Spleen (tissue), 7 donors: ENCODE data around the gene TMEM41B.

ENCODE experiments used
- CTCF ChIP-seq, 11 experiments: fragments of 200-600 bp in 7 of 11; fragments of 450-650 bp in 4 of 11; sonication (generic) in 4 of 11; IDR thresholded peaks in 8 of 11; conservative IDR thresholded peaks in 3 of 11; 1 replicate in 7 of 11; 2 replicates in 4 of 11; pipeline versions ENCODE4 v1.4.0 to v1.8.0; 2016 to 2021; ENCODE audit warnings: antibody characterized with exemption in 11 of 11, inconsistent platforms in 4 of 11, mild to moderate bottlenecking in 1 of 11
- POLR2A ChIP-seq, 3 donors: fragments of 450-650 bp; IDR thresholded peaks; one replicate each; pipeline ENCODE4 v1.5.1; 2017; ENCODE audit warnings: antibody characterized with exemption in 3 of 3, mild to moderate bottlenecking in 1 of 3
- donor health status: DM: no; HTN: no; CAD: no; lungs with moderate emphysema.
- donor health status: DM: no; HTN: no; CAD: no.
- donor health status: DM: no; HTN: no; CAD: no.

GRCh38 chr11:9341638-9342178 lies 27.3 kb upstream of the TMEM41B start:
- TF ChIP-seq CTCF (IDR thresholded peaks at IDR 0.05 in 8 of 11, conservative IDR thresholded peaks at IDR 0.05 in 3 of 11): no peak
- TF ChIP-seq POLR2A (IDR thresholded peaks at IDR 0.05): no peak
